Measurements from ENCODE around the gene ZFHX3.

The ZFHX3 gene

GRCh38 chr16:72924927-72925630 is 122.8 kb downstream of the ZFHX3 start:
- DNase-seq = no peak

GRCh38 chr16:72924537-72924926 is 123.4 kb downstream of the ZFHX3 start:
- DNase-seq = no peak

GRCh38 chr16:72923757-72924156 is 124.2 kb downstream of the ZFHX3 start:
- DNase-seq = no peak

GRCh38 chr16:72922714-72923113 is 125.2 kb downstream of the ZFHX3 start:
- no peak for DNase-seq

DNA sequence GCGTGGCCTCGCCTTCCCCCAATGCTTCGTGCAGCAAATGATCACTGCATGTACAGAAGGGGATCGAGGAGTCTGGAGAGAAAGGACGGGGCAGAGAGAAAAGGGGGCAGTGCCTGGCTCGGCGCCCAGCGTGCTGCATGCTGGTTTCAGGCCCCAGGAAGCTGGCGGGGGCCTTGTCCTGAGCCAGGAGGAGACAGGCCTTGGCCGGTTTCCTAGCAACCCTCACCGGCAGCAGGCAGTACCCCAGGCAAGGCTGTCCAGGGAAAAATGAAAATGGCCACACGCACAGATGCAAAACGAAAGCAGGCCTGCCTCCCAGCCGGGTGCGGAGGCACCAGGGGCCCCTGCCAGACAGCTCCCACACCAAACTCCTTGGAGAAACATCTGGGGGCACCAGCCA is 126.3 kb downstream of the ZFHX3 start:
- no peak for DNase-seq

- DNase-seq = no peak
Observed at GRCh38 chr16:72921106-72921505, 126.8 kb downstream of the ZFHX3 start.

- DNase-seq = no peak
Observed at GRCh38 chr16:72917051-72917450, 130.9 kb downstream of the ZFHX3 start.

GRCh38 chr16:72915331-72915730 is 132.6 kb downstream of the ZFHX3 start:
- DNase-seq = no peak

- DNase-seq = no peak
Observed at GRCh38 chr16:72913551-72913950, 134.4 kb downstream of the ZFHX3 start.

GRCh38 chr16:72911971-72912370 is 136.0 kb downstream of the ZFHX3 start:
- DNase-seq = no peak

DNA sequence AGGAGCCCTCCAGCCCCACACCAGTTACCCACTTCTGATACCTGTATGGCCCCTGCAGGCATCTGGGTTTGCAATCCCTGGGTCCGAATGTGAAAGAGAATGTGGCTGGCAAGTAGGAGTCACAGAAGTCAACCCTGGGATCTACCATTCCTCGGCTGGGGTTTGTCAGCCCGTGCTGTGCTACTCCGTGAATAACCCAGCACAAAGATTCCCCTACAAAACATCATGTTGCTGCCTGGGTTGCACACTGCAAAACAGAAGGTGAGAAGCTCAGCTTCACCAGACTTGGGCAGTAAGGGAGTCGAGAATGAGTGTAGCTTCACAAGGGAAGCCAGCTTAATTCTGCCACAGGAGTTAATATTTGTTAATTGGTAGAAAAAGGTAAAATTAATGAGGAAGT is 137.1 kb downstream of the ZFHX3 start:
- no peak for DNase-seq

- DNase-seq = no peak
Observed at GRCh38 chr16:72910381-72910780, 137.5 kb downstream of the ZFHX3 start.

DNA sequence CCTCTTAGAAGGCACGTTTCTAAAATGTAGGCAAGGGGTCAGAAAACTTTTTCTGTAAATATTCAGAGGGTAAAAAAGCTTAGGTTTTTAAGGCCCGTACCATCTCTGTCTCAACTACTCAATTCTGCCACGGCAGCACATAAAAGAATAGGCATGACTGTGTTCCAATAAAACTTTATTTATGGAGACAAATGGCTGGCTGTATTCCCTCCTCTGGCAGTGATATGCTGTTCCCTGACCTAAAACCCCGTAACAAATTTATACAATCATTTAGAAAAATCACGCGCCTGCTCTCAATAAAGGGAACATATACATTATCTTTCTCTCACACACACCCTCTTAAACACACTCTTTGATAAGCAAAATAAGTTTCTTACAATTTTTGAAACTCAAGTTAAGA is 138.7 kb downstream of the ZFHX3 start:
- no peak for DNase-seq

- DNase-seq = no peak
Observed at GRCh38 chr16:72908362-72909167, 139.4 kb downstream of the ZFHX3 start.

DNA sequence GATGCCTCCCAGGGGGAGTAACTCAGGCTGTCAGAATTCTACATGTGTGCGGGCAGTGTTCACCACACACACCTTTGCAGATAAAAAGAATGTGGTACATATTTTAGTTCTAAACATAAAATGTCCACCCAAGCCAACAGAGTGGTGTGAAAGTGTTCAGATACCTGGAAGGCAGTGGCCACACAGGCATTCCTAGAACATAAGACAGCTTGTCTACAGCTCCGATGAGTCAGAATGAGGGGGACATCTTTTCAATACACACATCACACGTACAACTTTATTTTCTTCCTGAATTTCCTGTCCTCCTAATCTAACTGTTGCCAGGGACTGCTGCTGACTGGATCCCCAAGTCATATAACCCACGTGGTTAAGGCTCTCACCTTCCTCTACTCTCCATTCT is 142.3 kb downstream of the ZFHX3 start:
- no peak for DNase-seq

DNA sequence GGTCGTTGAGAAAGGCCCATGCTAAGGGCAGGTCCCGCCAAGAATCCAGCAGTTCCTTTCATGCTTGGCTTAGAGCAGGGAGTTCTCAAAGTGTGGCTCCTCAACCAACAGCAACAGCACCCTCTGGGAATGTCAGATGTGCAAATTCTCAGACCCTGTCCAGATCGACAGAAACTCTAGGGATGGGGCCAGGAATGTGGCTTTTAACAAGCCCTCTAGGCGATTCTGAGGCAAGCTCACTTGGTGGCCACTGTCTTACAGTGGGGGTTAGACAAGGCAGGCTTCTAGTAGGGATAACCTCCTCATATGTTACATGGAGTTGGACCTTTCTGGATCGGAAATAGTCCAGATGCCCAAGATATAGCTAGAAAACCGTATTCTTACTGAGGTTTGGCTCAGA is 144.8 kb downstream of the ZFHX3 start:
- DNase-seq = no peak

- no peak for DNase-seq
Observed at GRCh38 chr16:72902206-72902605, 145.7 kb downstream of the ZFHX3 start.

GRCh38 chr16:72901000-72901627 is 146.8 kb downstream of the ZFHX3 start:
- DNase-seq = no peak

GRCh38 chr16:72898216-72898825 is 149.6 kb downstream of the ZFHX3 start:
- no peak for DNase-seq

DNA sequence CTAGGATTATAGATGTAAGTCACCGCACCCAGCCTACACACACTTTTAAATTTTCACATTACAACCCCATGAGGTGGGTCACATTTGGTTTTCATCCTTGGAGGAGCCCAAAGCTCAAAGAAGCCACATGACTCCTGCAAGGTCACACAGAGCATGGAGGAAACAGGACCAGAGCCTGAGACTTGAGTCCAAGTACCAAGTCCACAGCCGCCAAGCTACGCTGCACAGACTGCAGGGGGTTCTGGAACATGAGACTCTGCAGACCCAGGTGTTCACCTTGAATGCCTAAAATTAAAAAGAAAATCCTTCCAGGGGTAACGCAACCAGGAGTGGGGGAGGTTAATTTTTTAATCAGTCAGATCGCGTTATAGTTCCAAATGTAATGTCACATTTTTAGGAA is 150.2 kb downstream of the ZFHX3 start:
- DNase-seq = no peak

DNA sequence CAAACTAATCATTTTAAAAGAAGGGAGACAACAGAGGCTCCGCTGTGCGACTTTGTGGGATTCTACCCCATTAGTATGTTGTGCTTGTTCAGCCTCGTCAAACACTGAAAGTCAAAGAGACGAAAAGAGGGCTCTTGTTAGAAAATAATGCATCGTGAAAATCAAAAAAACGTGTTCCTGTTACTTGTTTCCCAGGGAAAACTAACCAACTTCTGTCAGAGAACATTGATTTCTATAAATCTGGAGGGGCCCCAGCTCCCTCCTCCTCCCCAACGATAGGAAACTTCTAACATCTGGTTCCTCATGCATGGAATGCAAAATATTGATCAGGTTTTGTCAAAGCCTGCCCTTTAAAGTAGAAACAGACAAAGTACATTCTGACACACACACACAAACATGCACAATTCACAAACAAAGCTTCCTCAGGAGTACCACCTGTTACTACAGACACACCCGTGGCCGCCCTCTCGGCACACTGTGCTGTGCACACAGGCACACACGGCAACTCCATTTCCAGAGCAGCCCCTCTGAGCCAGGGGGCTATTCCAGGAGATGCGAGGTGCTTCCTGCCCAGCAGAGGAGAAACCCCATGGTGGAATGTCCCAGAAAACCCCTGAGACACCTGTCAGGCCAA is 151.3 kb downstream of the ZFHX3 start:
- no peak for DNase-seq

GRCh38 chr16:72895951-72896350 is 152.0 kb downstream of the ZFHX3 start:
- DNase-seq = no peak

Data from amniotic stem cell (primary cell).